Caki2 (cell line): ENCODE results near the gene FBXO34. TPM values are rescaled to one million over a fixed set of nuclear protein-coding genes. Genes with fewer than 3 reads are reported as not detected.

ENCODE experiments used
- DNase-seq: peaks from one replicate; pipeline ENCODE4 v3.0.0-alpha.2; 2015; ENCODE audit warnings: low read depth
- in situ Hi-C: cut with HindIII; loops from 2 replicates; pipeline ENCODE4 v1.10.0; 2016; ENCODE audit warnings: low sequenced_read_pairs, low pct_unique_long_range_greater_than_20kb, mixed read lengths
- total RNA-seq: library from RNA; depleted of rRNA; stranded (reverse); fragments of >200 nt; shearing (Covaris generic); gene quantifications from 2 replicates; pipeline ENCODE4 v1.2.3, GENCODE V29; 2014; ENCODE audit warnings: low replicate concordance; rRNA removed

FBXO34 gene
- total RNA-seq, 1 experiment from 2014 or later, result 20.3 TPM

DNA sequence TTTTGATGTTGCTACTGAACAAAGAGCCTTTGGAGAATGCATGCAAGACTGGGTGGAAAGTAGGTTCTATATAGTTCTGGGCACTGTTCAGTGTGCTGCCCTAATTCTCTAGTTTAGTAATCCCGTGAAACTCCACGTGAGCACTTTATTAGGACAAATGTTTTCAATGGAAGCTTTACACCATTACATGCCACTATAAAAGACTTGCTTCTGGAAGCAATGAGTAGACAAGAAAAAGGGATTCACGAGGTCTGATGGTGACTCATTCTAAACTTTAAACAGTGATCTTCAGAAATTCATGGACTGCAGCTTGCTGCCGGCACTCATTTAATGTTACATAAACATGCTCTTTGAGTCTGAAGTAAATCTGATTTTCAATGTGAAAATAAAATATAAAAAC is 118.1 kb downstream of the FBXO34 start:
- DNase-seq, result peak; percentile 55
- in situ Hi-C loops, result no loop called here

DNA sequence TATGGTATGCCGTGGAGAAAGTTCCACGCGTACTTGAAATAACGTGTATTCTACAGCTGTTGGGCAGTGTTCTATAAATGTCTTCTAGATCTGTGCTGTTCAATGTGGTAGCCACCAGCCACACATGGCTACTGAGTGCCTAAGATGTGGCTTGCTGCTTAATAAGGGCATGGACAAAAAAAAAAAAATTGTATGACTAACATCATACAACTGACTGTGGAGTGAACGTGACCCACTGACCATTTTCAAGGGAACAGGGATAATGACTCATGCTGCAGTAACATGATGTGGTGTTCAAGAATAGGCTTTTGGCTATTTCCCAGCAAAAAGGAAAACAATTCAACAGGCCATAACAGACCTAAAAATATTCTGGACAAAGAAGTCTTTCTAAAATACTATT is 127.5 kb downstream of the FBXO34 start:
- in situ Hi-C loops, result no loop called here
- DNase-seq, result peak; percentile 63

DNA sequence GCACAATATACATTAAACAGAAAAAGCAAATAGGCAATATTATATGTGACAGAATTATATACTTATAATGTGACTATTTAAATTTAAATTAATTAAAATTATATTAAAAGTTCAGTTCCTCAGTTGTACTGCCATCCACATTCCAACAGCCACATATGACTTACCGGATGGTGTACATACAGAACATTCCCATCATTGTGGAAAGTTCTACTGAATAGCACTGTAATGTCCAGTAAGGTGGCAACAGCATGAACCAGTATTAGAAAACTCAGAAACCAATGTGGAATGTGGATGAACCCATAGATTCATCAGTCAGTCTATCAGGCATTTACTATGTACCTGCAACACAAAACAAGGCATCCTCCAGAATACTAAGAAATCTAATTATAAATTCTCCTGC is 128.0 kb downstream of the FBXO34 start:
- in situ Hi-C loops, result no loop called here
- DNase-seq, result no peak

- in situ Hi-C loops, result no loop called here
- no peak for DNase-seq
These were observed 128.6 kb downstream of the FBXO34 start for GRCh38 chr14:55399852-55400251.

- in situ Hi-C loops, result no loop called here
- DNase-seq, result no peak
These were observed 130.5 kb downstream of the FBXO34 start for GRCh38 chr14:55401751-55402150.

Other genes starting within 250 kb of the FBXO34 start
- gene WDHD1, start 244.3 kb upstream of the FBXO34 start, total RNA-seq, result 6.3 and 10.0 TPM in 2 replicates
- 3.6 and 4.7 TPM in 2 replicates for gene SOCS4, start 244.2 kb upstream of the FBXO34 start, total RNA-seq
- 18.9 and 46.6 TPM in 2 replicates for gene MAPK1IP1L, start 219.8 kb upstream of the FBXO34 start, total RNA-seq
- gene LGALS3, start 142.2 kb upstream of the FBXO34 start, total RNA-seq, result 246 and 274 TPM in 2 replicates
- gene DLGAP5, start 79.8 kb upstream of the FBXO34 start, total RNA-seq, result 27.1 and 29.9 TPM in 2 replicates
- gene ATG14, start 140.4 kb downstream of the FBXO34 start, total RNA-seq, result 5.9 and 10.1 TPM in 2 replicates
- gene TBPL2, start 169.2 kb downstream of the FBXO34 start, total RNA-seq, result not detected in 2 replicates